H1 (cell line): ENCODE results near the gene CCDC12. TPM values are rescaled to one million over a fixed set of nuclear protein-coding genes. Genes with fewer than 3 reads are reported as not detected.
A peak's percentile ranks its signal among the peaks of the same experiment; 100 is the strongest.

Experiments used
- CTCF ChIA-PET: fragments of 300-600 bp; sonication (Branson Sonifier 250); formaldehyde crosslinking; loops from one replicate; lab custom pipeline; 2021; ENCODE audit not compliant: partially characterized antibody; lab: Charles Lee
- POLR2A ChIA-PET: fragments of 300-600 bp; sonication (Branson Sonifier 250); formaldehyde crosslinking; loops from one replicate; lab custom pipeline; 2021; ENCODE audit warnings: inconsistent platforms; ENCODE audit not compliant: partially characterized antibody; lab: Charles Lee
- DNase-seq, 2 experiments: peaks; one replicate each; pipeline versions ENCODE4 v3.0.0 to v3.0.0-alpha.2; 2010 to 2022; ENCODE audit warnings: low spot score in 2 of 2, low read depth in 1 of 2, mixed read lengths in 1 of 2
- FAIRE-seq: peaks from 2 replicates; lab custom pipeline; 2011; peaks lifted over from hg19 to GRCh38; lab: Jason Lieb, UNC
- H2AFZ ChIP-seq: 2 replicates; pipeline ENCODE4 v1.8.1; 2012; ENCODE audit warnings: low read length, inconsistent platforms
- H2AK5ac ChIP-seq: 2 replicates; pipeline ENCODE4 v1.6.1; 2013; ENCODE audit warnings: low read depth, low read length
- H2BK120ac ChIP-seq: replicated peaks from 2 replicates; pipeline ENCODE3; 2013; ENCODE audit warnings: low read depth, low read length, inconsistent platforms
- H2BK12ac ChIP-seq: 2 replicates; pipeline ENCODE4 v1.6.1; 2013; ENCODE audit warnings: low read depth, low read length
- H2BK15ac ChIP-seq: 2 replicates; pipeline ENCODE4 v1.6.1; 2013; ENCODE audit warnings: low read length
- H2BK20ac ChIP-seq: 2 replicates; pipeline ENCODE4 v1.6.1; 2013; ENCODE audit warnings: low read length
- H2BK5ac ChIP-seq: 2 replicates; pipeline ENCODE4 v1.6.1; 2013; ENCODE audit warnings: low read depth, low read length
- H3K14ac ChIP-seq: 2 replicates; pipeline ENCODE4 v1.6.1; 2013; ENCODE audit warnings: inconsistent platforms; ENCODE audit not compliant: insufficient read length
- H3K18ac ChIP-seq: 2 replicates; pipeline ENCODE4 v1.6.1; 2013; ENCODE audit warnings: low read length; ENCODE audit errors: extremely low read depth
- H3K23ac ChIP-seq: 2 replicates; pipeline ENCODE4 v1.6.1; 2013; ENCODE audit warnings: inconsistent platforms; ENCODE audit not compliant: insufficient read length
- H3K23me2 ChIP-seq: 2 replicates; pipeline ENCODE4 v1.6.1; 2013; ENCODE audit warnings: low read depth, low read length
- H3K27ac ChIP-seq: 2 replicates; pipeline ENCODE4 v1.6.1; 2011; ENCODE audit warnings: low read depth, low read length, inconsistent platforms
- H3K27me3 ChIP-seq, 4 experiments: replicated peaks in 1 of 4; 1 replicate in 1 of 4; 2 replicates in 3 of 4; pipeline versions ENCODE4 v1.6.1 to v1.8.1; 2011 to 2013; ENCODE audit warnings: low read length in 3 of 4, mild to moderate bottlenecking in 3 of 4, inconsistent platforms in 2 of 4, mixed read lengths in 2 of 4, moderate library complexity in 1 of 4; ENCODE audit not compliant: control insufficient read depth in 3 of 4, insufficient read depth in 3 of 4; ENCODE audit errors: extremely low read depth in 1 of 4
- H3K36me3 ChIP-seq, 4 experiments: 2 replicates each; pipeline versions ENCODE4 v1.6.1 to v1.8.1; 2011 to 2013; ENCODE audit warnings: mild to moderate bottlenecking in 4 of 4, low read length in 3 of 4, moderate library complexity in 2 of 4, control low read depth in 1 of 4, inconsistent platforms in 1 of 4; ENCODE audit not compliant: insufficient read depth in 4 of 4, control insufficient read depth in 2 of 4
- H3K4ac ChIP-seq: replicated peaks from 2 replicates; pipeline ENCODE3; 2013; ENCODE audit warnings: low read length, low read depth, mixed read lengths, inconsistent platforms; ENCODE audit not compliant: insufficient read length
- H3K4me1 ChIP-seq, 4 experiments: replicated peaks in 1 of 4; 1 replicate in 1 of 4; 2 replicates in 3 of 4; pipeline versions ENCODE4 v1.6.1 to v1.8.1; 2011 to 2013; ENCODE audit warnings: low read length in 3 of 4, inconsistent platforms in 2 of 4, mixed read lengths in 1 of 4; ENCODE audit not compliant: insufficient read depth in 4 of 4, control insufficient read depth in 3 of 4
- H3K4me2 ChIP-seq, 2 experiments: 2 replicates each; pipeline versions ENCODE4 v1.6.1 to v1.8.1; 2011 to 2013; ENCODE audit warnings: low read depth in 2 of 2, low read length in 2 of 2, control low read depth in 1 of 2, inconsistent platforms in 1 of 2, mild to moderate bottlenecking in 1 of 2; ENCODE audit not compliant: insufficient read depth in 1 of 2
- H3K4me3 ChIP-seq, 4 experiments: fragments of 200-600, 300-600 bp in 1 of 4; sonication (generic), shearing (Covaris generic), sonication (Bioruptor Twin) in 1 of 4; 2 replicates each; pipeline versions ENCODE4 v1.5.1 to v1.8.1; 2011 to 2016; ENCODE audit warnings: low read length in 4 of 4, low read depth in 3 of 4, control low read depth in 2 of 4, inconsistent platforms in 2 of 4, mild to moderate bottlenecking in 2 of 4, mixed read lengths in 1 of 4, moderate library complexity in 1 of 4; ENCODE audit not compliant: insufficient read depth in 2 of 4; ENCODE audit errors: extremely low read depth in 1 of 4
- H3K56ac ChIP-seq: replicated peaks from 2 replicates; pipeline ENCODE3; 2013; ENCODE audit warnings: low read depth, mild to moderate bottlenecking, mixed read lengths, low read length, inconsistent platforms; ENCODE audit not compliant: insufficient read length
- H3K79me1 ChIP-seq: 2 replicates; pipeline ENCODE4 v1.6.1; 2013; ENCODE audit warnings: low read depth, low read length, control low read depth
- H3K79me2 ChIP-seq, 2 experiments: 2 replicates each; pipeline versions ENCODE4 v1.6.1 to v1.8.1; 2012 to 2013; ENCODE audit warnings: low read length in 2 of 2, mild to moderate bottlenecking in 2 of 2, inconsistent platforms in 1 of 2; ENCODE audit not compliant: insufficient read depth in 2 of 2, control insufficient read depth in 1 of 2
- H3K9ac ChIP-seq, 4 experiments: replicated peaks in 1 of 4; 1 replicate in 1 of 4; 2 replicates in 3 of 4; pipeline versions ENCODE4 v1.6.1 to v1.8.1; 2011 to 2013; ENCODE audit warnings: low read depth in 3 of 4, low read length in 3 of 4, control low read depth in 2 of 4, mild to moderate bottlenecking in 2 of 4, moderate library complexity in 2 of 4, inconsistent platforms in 1 of 4; ENCODE audit errors: extremely low read depth in 1 of 4
- H3K9me3 ChIP-seq, 2 experiments: 2 replicates each; pipeline versions ENCODE4 v1.6.1 to v1.8.1; 2012 to 2013; ENCODE audit warnings: mild to moderate bottlenecking in 2 of 2, moderate library complexity in 2 of 2, control low read depth in 1 of 2, inconsistent platforms in 1 of 2, low read depth in 1 of 2, low read length in 1 of 2, mixed read lengths in 1 of 2; ENCODE audit not compliant: insufficient read depth in 2 of 2
- H4K20me1 ChIP-seq, 2 experiments: replicated peaks in 1 of 2; 2 replicates each; pipeline versions ENCODE3 to v1.8.1; 2011 to 2013; ENCODE audit warnings: inconsistent platforms in 2 of 2, low read length in 2 of 2, mild to moderate bottlenecking in 1 of 2; ENCODE audit not compliant: insufficient read depth in 2 of 2, control insufficient read depth in 1 of 2
- H4K5ac ChIP-seq: 2 replicates; pipeline ENCODE4 v1.6.1; 2013; ENCODE audit warnings: low read length, low read depth, mixed read lengths, inconsistent platforms; ENCODE audit not compliant: insufficient read length
- H4K8ac ChIP-seq: 2 replicates; pipeline ENCODE4 v1.8.0; 2013; ENCODE audit warnings: mild to moderate bottlenecking, moderate library complexity, low read length, inconsistent platforms; ENCODE audit not compliant: insufficient read depth; ENCODE audit errors: extremely low read depth
- H4K91ac ChIP-seq: replicated peaks from 2 replicates; pipeline ENCODE3; 2013; ENCODE audit warnings: low read length, mixed read lengths, inconsistent platforms; ENCODE audit not compliant: insufficient read length
- SIX5 ChIP-seq: IDR thresholded peaks from 2 replicates; pipeline ENCODE4 v1.6.1; 2011; ENCODE audit warnings: mild to moderate bottlenecking, low read depth, low read length
- TBP ChIP-seq: IDR thresholded peaks from 2 replicates; pipeline ENCODE4 v1.6.1; 2011; ENCODE audit warnings: low read depth, low read length, improper control_type of control experiment
- TEAD4 ChIP-seq: IDR thresholded peaks from 2 replicates; pipeline ENCODE4 v1.6.1; 2012; ENCODE audit warnings: low read depth, low read length, inconsistent platforms, mixed read lengths
- WGBS, 2 experiments: shearing (Covaris generic) in 1 of 2; methylation state at CpG; one replicate each; pipeline versions ENCODE4 v1.1.6 to v1.1.7; 2013 to 2015; ENCODE audit warnings: low lambda C conversion rate in 2 of 2, mixed read lengths in 2 of 2, inconsistent platforms in 1 of 2, low coverage in 1 of 2, missing lambda C conversion rate in 1 of 2; ENCODE audit not compliant: insufficient replicate concordance in 2 of 2, insufficient coverage in 1 of 2, insufficient read length in 1 of 2; ENCODE audit errors: extremely low coverage in 1 of 2, missing lambda C conversion rate in 1 of 2; 5-methylcytosine and 5-hydroxymethylcytosine counted together
- polyA plus RNA-seq, 7 experiments: library from polyadenylated mRNA; depleted of rRNA in 3 of 7; stranded (reverse) in 5 of 7; unstranded in 2 of 7; fragments of >200 nt in 5 of 7; fragments of 200-250 nt in 2 of 7; gene quantifications; 1 replicate in 5 of 7; 2 replicates in 1 of 7; 4 replicates in 1 of 7; pipeline versions ENCODE4 v1.2.1 to v1.2.3, GENCODE V29; 2011 to 2013; ENCODE audit warnings: missing spikeins in 2 of 7, mixed read lengths in 2 of 7
- total RNA-seq: library from RNA; stranded (reverse); fragmentation: NEBNext Ultra II Directional; extraction: Animal tissue kit (Norgen Biotek cat#: 25700); gene quantifications from 2 replicates; pipeline ENCODE4 v1.2.1, GENCODE V29; 2021

CCDC12 gene
- total and polyA plus RNA-seq, 2 of the 8 experiments (the other 6 are each of a cell fraction or from before 2014, with no cell fraction given): 29.5 to 41.3 TPM

- Histone ChIP-seq H3K79me1 (no peaks in the 10 kb centered on the region), H3K23ac (no peak overlapping the region), H2BK120ac (no peak overlapping the region), H3K4ac (no peak overlapping the region), H3K9ac (no peak overlapping the region), H3K23me2 (peaks cover 5% of the 10 kb centered on the region; the same call in 1 of the 2 replicates), H2AK5ac (no peak overlapping the region), H3K14ac (no peak overlapping the region), H4K5ac (no peak overlapping the region), H3K4me1 (peaks cover 0 to 9% (median 1%) of the 10 kb centered on the region in 4 experiments; a peak in 4 of 7 replicates), H2AFZ (no peak overlapping the region), H3K27me3 (peaks cover 22 to 66% (median 56%) of the 10 kb centered on the region in 4 experiments), H4K20me1 (peaks cover 4 to 10% of the 10 kb centered on the region in 2 experiments), H4K8ac (peak overlapping the region; percentile 53; the same call in 1 of the 2 replicates), H3K18ac (no peak overlapping the region; the same call in 1 of the 2 replicates), H2BK20ac (no peak overlapping the region), H2BK5ac (no peak overlapping the region), H3K4me3 (no peak overlapping the region), H3K56ac (no peak overlapping the region), H3K27ac (no peak overlapping the region), H2BK12ac (no peak overlapping the region), H2BK15ac (no peak overlapping the region), H3K36me3 (no peaks in the 10 kb centered on the region), H4K91ac (no peak overlapping the region), H3K79me2 (no peaks in the 10 kb centered on the region), H3K4me2 (no peak overlapping the region), H3K9me3 (no peaks in the 10 kb centered on the region)
- TF ChIP-seq TBP (no peak), SIX5 (no peak), TEAD4 (peak; percentile 44; the same call in 1 of the 2 replicates)
- ChIA-PET POLR2A (no interaction called here), CTCF (interaction anchor here (0.6 to 2.7 kb wide), 8 partner anchors 10 to 170 kb away, joined by 3 to 15 read pairs (median 4); partner anchors contain the start of gene MYL3)
- DNase-seq (no peak), FAIRE-seq (no peak)
- WGBS, 2 experiments: 76% methylated on average over 10 of the region's 10 CpGs; no CpG with 5 or more reads in 1 of the 2 experiments
Measured at GRCh38 chr3:46876313-46877300, 99.9 kb downstream of the CCDC12 start.
